Activated CD8-positive, alpha-beta memory T cell treated with anti-CD3 and anti-CD28 coated beads for 48 hours (primary cell): ENCODE data around the gene ALCAM.

Experiments used
- DNase-seq, 3 experiments: peaks; one replicate each; pipeline ENCODE4 v3.0.0-alpha.2; 2020; ENCODE audit warnings: low read depth in 2 of 3, low spot score in 2 of 3

Gene ALCAM

DNA sequence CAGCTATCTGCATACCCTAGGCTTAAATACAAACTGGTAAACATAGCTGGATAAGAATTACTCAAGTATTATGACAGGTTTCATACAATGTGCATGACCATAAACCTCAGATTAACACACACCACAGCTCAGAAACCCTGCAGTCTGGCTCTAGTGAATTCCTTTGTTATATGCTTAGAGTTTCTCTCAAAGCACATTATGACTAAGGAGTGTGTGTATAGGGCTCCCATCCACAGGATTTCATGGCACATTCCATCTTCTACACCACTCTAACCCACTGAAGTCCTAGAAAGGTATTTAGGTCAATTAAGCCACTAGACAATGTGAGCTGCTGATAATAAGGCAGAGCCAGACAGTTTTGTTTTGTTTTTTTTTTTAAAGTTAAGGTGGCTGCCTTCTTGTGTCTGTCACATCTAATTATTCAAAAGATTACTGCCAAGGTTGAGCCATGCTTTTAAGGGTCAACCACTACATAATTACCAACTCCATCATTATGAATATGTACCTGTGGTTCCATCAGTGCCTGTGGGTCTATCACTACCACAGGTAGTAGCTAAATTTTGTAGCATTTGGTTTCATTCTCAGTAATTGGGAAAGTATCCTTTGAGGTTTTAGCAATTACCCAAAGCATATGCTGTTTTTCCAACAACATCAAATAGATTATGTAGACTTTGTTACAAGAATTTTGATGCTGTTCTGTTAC, 107.0 kb downstream of the ALCAM start:
- no peak for DNase-seq

DNA sequence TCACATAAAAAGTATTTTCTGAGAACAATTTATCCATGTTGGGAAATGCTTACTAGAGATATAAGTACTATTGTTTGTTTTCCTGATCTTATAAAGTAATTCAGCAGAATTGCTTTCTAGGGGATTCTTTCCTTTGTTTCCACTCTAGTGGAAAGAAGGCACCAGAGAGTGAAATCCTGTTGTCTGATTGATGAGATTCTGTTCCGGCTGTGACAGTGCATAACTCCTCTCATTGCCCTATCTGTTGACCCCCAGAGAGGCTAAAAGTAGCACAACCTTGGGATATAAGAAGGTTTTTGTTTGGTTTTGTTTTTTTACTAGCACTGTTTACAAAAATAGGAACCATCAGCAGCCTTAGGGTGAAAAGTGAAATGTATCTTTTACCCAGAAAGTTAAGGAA, 114.1 kb downstream of the ALCAM start:
- no peak for DNase-seq

DNA sequence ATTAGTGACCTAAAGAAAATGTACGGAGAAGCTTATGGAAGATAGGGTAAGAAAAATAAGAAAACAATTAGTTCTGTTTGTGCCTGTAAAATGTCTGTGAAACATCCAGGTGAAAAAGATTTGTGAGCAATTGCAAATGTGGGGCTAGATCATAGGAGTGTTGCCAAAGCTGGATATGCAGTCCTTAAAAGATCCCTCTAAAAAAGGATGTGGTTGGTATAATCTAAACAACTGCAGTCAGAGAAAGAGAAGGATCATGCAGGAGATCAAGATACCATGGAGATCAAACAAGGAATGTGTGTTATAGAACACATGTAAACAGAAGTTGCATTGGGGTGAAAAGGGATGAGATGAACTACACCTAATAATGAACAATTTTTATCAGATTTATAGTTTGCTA, 116.8 kb downstream of the ALCAM start:
- DNase-seq: no peak

DNA sequence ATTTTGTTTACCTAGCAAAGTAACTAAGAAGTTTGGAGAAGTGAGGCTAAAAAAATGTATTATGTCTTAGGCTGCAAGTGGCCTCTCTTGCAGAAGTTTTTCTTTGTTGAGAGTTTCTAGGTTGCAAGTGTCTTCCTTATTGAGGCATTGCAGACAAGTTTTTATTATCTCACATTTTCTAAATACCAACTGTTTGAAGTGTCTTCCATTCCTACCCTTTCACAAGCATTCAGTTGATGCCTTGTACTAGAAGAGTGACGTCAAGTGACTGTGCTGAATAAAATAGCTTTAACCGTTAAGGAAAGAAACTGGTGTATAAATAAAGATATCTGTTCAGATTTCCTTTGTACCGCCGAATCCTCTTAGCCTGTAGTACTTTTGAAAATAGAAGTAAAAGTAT, 123.3 kb downstream of the ALCAM start:
- no peak for DNase-seq

DNA sequence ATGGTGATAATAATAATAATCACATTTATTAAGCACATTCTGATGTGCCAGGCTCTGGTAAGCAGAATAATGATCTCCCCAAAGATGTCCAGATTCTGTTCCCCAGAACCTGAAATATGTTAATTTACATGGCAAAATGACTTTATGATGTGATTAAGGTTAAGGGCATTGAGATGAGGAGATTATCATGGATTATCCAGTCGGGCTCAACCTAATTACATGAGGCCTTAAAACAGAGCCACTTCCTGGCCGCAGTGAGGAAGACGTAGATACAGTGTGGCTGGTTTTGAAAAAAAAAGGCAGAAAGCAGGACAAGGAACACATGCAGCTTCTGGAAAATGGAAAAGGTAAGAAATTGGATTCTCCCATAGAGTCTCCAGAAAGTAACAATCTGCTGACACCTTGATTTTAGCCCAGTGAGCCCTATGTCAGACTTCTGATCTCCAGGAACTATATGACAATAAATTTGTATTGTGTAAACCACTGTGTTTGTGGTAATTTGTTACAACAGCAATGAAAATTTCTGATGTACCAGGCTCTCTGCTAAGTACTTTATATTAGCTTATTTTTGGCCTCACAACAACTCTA, 126.7 kb downstream of the ALCAM start:
- no peak for DNase-seq

DNA sequence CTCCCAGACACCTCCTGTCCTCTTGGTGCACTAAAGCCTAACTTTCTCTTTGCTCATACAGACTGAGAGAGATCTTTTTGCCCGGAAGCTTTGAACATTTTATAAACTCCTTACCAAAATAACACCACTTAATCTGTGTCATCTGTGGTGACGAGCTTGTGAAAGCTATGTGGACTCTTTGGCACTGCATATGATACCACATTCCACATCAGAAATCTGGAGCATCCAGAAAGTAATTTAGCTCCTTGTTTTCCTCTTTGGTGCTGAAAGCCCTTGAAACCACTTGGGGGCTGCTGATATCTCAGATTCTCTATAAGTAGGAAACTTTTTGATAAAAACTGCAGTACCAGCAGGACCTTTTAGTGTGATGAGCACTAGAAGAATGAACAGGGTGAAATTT, 128.3 kb downstream of the ALCAM start:
- DNase-seq: no peak

DNA sequence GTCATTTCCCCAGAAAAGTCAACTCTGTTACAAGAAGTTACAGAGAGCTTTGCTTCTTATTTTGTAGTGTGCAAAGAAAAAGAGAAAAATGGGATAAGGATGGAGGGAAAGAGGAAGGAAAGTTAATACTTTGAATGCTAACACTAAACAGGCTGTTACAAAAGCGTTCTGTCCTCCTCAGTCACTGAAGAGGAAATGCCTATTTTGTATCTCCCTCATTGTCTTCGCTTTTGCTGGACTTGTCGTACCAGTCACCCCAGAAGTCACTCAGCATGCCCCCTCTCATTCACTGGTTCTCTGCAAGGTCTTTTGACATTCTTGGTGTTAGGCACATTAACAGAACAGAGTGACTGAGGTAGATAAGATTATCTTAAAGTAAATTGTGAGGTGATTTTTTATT, 129.6 kb downstream of the ALCAM start:
- DNase-seq: no peak

DNA sequence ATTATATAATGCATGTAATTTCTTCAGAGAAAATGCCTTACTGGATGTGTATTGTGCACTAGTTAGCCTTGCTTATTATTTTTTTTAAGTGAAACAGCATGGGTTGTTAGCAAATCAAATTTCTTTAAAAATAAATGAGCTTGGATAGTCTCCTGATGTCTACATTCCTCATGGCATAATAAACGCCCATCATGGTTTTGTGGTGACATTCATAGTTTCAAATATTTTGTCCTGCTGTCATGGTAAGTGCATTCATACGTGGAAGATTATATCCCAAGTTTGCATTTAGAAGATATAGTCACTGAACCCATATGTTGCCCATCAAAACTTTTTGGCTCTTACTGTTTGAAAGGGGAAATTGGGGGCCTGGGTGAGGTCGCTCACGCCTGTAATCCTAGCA, 130.7 kb downstream of the ALCAM start:
- no peak for DNase-seq

DNA sequence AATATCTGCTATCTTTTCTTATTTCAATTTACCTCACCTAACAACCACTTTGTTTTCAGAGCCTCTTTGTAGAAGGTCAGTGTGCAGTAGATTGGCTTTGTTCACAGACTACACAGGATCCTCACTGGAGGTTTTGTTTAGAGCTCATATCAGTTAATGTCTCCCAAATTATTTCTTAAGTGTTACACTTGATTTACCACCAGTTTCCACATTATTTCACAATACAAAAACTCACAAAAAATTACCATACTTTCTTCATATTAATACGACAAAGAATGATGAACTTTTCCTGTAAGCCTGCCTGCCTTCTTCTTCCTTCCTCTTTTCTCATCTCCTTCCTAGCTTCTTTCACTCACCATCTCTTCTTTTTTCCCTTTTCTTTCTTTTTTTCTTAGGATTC, 133.3 kb downstream of the ALCAM start:
- no peak for DNase-seq

DNA sequence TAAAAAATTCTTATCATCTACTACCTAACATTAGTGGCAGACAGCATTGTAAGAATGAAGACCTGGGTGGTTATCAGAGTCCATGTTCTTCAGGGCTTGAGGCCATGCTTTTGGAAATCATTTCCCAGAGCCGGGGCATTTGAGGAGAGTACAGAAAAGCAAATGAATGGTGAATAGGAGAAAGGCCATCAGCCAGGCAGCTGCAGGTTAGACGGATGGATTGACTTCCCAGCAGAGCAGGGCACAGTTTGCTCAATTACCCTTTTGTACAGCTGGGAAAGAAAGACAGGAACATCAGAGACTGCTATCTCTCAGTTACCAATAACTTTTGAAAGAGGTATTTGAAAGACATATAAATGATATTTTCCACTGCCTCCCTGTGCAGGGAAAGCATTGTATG, 135.6 kb downstream of the ALCAM start:
- DNase-seq: no peak

DNA sequence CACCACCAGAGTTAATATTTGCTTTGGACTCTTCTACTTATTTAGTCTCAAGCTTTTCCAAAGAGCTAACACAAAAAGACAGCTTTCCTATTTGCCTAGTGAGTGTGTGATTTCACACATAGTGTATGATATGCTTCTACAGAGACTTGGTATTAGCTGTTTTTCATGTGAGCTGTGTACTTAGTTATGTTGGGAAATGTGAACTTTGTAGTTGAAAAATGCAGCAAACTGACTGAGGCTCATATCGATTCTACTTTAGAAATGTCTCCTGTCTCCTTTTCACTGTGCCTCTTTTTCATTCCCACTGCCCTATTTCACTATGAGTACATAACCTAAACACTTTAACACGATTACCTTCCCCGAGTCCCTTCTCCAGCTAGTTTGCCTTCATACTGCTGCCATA, 136.5 kb downstream of the ALCAM start:
- no peak for DNase-seq

DNA sequence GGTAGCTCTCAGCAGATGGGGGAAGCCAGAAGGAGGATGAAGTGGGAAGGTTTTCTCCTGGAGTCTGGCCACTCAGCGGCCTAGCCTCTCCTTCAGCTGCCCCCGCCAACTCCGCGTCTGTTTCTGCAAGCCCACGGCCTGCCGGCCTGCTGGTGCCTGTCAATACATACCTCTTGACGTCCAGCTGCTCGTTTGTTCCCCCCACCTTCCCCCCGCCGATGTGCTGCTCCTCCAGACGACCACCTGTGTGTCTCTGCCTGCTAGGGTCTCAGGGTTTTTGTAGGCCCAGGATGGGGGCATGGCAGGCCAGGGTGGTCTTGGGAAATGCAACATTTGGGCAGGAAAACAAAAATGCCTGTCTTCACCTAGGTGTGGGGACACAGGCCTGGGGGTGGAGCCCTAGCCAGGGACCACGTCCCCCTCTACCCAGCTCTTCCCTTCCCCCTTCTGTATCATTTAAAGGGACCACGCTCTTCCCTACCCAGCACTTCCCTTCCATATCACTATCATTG, 137.8 kb downstream of the ALCAM start:
- DNase-seq: no peak

DNA sequence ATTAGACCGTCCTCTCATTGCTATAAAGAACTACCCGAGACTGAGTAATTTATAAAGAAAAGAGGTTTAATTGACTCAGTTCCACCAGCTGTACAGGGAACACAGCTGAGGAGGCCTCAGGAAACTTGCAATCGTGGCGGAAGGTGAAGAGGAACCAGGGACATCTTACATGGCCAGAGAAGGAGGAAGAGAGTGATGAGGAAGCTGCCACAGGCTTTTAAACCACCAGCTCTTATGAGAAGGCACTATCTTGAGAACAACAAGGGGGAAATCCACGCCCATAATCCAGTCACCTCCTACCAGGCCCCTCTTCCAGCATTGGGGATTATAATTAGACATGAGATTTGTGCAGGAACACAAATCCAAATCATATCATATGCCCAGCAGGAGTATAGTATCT, 138.5 kb downstream of the ALCAM start:
- DNase-seq: no peak

DNA sequence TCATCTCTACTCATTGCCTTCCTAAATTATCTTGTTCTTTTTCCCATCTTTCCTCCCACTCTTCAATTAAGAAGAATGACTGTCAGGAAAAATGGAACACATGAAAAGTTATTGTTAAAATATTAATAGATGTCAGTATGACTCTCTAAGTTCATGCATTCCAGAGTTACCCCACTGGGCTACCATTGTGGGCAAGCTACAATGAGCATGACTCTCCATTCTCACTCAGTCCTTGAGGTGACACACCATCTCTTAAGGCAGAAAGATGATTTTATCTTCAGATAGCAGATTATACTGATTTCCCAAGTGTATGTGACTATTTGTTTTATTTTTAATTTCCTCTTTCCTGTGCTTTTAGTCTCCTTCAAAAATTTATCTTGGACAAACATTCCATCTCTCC, 144.3 kb downstream of the ALCAM start:
- DNase-seq: no peak

DNA sequence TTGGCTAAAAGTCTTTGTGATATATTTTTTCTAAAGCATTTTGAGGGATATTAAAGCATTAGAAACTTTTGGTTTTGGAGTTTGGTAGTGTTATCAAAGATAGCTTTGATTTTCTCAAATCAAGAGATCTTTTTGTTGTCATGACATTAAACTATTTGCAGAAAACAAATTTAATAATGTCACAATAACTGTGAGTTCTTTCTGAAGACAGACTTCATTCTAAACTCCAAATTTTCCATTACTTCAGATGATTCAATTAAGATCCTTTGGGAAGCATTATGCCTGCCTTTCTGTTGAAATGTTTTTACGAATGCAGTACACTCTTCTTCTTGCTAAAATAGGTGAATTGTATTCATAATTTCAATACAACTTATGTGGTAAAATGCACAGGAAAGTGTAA, 145.4 kb downstream of the ALCAM start:
- DNase-seq: no peak

DNA sequence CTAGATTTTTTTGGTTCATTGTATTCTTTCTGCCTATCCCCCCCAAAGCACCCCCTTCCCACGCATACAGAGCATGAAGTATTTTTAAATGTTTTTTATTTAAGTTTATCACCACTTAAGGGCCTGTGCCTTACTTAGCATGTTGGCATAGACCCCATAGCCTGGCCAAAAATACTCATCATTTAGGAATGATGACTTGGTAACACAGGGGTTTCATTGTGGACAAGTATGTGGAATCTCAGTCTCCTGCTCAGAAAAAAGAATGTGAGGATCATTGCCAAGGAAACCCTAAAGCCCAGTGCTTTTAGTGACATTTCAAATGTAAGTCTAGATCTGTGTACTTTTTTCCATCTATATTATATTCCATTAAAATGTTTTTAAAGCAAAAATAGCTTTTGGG, 146.3 kb downstream of the ALCAM start:
- no peak for DNase-seq

DNA sequence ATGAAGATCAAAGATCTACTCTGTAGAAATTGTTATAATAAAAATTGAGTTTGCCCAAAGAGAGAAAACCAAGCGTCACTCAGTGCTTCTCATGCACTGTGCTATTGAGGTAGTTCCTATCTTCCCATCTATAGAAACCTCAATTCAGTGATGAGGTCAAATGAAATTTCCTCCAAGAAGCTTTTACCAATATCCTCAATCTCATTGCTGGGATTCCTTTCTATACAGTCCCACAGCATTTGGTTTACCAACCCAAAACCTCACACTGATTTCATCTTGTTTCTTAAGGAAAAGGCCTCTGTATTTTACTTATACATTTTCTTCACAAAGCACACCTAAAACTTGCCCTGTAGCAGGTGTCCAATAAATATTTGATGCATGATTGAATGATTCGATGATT, 147.2 kb downstream of the ALCAM start:
- no peak for DNase-seq

DNA sequence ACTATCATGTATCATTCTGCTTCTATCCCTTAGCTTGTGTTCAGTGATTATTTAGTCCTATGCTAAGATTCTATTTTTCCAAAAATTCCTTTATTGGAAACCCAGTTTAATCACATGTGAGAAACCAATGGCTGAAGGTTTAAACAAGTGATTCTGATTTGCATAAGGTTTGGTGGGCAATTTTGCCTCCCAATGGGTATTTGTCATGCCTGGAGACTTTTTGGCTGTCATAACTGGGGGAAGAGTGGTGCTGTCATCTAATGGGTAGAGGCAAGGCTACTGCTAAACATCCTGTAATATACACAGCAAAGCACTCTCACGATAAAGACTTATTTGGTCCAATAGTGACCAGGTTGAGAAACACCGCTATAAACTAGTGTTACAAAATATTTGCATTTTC, 148.7 kb downstream of the ALCAM start:
- no peak for DNase-seq

DNA sequence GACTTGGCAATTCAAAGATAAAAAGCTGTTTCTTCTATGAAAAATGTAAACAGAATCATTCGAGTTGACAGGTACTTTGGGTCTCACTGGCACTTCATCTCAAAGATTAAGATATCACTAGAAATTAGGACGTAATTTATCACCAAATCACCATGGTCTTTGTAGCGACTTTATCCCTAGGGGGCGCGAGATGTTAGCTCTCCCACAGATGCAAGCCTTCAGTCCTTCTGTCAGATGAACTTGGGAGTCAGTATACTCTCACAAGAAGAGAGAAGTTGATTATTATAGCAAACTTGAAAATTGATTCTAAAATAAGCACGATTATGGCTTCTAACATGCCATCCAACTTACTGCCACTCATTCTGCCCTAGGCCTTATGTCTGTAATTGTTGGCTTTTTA, 150.3 kb downstream of the ALCAM start:
- DNase-seq: no peak

DNA sequence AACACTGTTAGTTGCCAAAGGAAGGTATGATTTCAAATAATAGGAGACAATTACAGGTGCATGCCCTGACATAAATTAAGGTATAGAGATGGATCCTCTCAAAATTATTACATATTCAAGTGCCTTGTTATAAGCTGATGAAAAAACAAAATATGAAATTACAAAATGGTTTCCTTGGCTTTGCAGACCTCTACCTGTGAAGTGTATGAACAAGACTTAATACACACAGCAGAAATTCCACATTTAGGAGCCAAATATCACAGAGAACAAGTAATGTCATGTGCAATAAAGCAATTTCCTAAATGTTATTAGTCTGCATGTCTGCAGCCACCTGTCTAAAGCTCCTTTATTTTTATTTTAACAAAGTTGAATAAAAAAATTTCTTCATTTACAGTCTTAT, 151.5 kb downstream of the ALCAM start:
- no peak for DNase-seq

DNA sequence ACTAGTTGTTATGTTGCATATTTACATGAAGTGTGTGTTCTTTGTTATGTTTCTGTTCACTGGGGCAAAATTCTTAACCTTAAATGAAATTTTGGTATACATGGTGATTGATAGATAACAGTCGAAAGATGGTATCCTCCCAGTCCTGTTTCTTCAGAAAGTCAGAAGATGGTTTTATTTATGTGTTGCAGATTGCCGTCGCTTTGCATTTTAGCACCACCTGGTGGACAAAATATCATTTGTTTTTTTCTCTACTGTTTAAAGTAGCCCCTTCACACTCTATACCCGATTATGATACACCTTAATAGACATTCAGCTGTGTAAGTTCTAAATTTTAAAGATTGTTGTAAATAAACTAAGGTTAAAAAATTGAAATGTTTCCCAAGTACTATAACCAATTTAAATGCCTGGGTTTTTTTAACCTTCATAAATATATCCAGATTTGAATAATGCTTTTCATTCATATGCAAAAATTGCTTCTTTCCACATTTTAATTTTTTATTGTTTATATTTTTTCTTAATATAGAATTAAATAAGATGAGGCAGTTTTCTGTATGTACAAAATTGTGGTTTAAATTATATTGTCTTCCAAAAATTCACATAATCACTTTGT, 152.2 kb downstream of the ALCAM start:
- no peak for DNase-seq

DNA sequence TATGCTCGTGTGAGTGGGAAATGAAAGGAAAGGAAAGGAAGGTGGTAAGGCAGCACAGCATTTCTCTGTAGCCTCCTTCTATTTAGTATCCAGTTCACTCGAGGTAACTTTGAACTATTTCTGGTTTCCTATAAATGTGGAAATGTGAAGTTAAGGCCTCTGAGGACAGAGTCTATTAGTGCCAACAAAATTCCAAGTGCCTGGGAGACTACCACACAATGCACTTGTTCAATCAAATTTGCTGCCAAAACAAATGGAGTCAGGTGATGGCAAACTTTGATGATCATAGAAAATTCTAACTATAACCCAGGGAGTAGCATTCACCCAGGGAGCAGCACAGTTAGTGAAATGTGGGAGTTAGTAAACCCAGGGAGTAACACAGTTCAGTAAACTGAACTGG, 155.1 kb downstream of the ALCAM start:
- DNase-seq: no peak

DNA sequence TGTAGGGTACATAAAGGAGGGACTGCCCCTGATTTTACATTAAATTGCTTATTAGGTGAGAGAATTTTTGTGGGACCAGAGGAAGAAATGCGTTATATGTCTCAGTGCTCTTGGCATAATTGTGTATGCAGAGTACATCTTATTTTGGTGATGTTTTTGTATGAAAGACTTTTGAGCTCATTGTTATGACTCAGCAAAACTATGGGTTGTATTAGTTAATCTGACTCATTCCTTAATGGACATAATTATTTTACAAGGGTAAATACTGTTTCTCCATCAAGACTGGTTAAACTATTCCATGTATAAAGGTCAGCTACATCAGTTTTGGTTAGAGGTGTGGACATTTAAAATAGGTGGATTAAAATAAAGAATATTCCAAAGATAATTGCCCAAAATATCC, 156.8 kb downstream of the ALCAM start:
- no peak for DNase-seq
